ENCODE data around the gene EXD3. TPM values are rescaled to one million over a fixed set of nuclear protein-coding genes. Genes with fewer than 3 reads are reported as not detected.

EXD3 gene
- total and polyA plus RNA-seq, 9 donors, result 7.4 to 19.0 (median 11.6) TPM

DNA sequence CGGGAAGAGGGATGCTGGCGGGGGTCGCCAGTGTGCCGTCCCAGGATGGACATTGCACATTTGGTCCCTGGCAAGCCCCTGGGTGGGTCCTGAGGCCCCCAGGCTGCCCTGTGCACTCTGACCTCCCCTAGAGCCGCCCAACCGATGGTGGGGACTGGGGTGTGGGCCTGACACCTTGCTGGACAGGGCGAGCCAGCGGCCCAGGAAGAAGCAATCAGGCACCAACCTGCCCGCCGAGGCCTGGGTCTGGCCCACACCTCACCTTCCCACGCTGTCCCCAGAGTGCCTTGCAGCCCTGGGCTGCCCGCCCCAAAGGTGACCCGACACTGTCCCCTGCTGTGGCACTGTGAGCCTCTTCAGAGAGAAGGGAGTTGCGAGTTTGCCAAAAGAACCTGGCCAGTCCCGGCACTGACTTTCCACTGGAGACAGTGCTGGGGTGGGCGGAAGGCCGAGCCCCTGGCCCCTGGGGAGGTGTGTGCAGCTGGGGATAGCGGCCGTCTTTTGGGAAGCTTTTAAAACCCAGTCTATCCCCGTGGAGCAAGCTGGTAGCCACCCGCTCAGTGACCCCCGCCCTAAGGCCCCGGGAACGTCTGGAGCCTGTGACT lies 108.9 kb downstream of the EXD3 start:
- WGBS (ENCODE audit: insufficient coverage), result 77% methylated on average over 18 of the region's 24 CpGs
- Histone ChIP-seq H3K36me3 (ENCODE audit: control insufficient read depth, insufficient read depth, low read length) (no peaks in the 10 kb centered on the region), H3K9me3 (replicated peaks; ENCODE audit: control insufficient read depth, low read depth, low read length) (no peaks in the 10 kb centered on the region), H3K27me3 (ENCODE audit: control insufficient read depth, insufficient read depth, low read length) (peaks cover 8% of the 10 kb centered on the region), H3K4me1 (ENCODE audit: control insufficient read depth, insufficient read depth, low read length) (peaks cover 32% of the 10 kb centered on the region), H3K4me3 (ENCODE audit: low read length) (no peak overlapping the region), H3K27ac (ENCODE audit: low read length) (no peak overlapping the region)
- DNase-seq, result no peak

DNA sequence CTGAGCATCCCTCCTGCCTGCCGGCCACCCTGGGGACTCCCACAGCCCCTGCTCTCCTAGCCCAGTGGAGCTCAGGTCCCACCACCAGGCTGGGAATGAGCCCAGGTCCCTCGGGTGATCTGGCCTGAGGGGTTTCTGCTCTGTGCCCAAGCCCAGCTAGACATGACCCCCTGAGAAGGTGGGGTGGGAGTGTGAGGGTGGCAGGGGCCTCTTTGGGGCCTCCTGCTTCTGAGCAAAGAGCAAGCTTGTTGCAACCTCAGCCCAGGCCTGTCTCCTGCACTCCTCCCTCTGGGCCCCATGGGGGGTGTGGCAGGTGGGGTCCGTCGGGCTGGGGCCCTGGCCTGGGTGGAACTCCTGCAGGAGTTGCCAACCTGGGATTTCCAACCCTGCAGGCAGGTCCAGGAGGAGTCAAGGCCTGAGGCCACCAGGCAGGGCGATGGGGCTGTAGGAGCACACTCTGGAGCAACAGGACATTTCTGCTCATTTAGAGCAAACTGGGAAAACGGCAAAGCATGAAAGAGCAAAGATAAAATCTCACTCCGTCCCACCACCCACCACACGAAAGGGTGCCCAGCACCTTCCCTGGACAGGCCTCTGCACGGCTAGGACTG lies 109.5 kb downstream of the EXD3 start:
- WGBS (ENCODE audit: insufficient coverage), result 59% methylated on average over 8 of the region's 9 CpGs
- H3K4me3 ChIP-seq (ENCODE audit: low read length), result no peak overlapping the region
- peaks cover 8% of the 10 kb centered on the region for H3K27me3 ChIP-seq (ENCODE audit: control insufficient read depth, insufficient read depth, low read length)
- H3K36me3 ChIP-seq (ENCODE audit: control insufficient read depth, insufficient read depth, low read length), result no peaks in the 10 kb centered on the region
- no peaks in the 10 kb centered on the region for H3K9me3 ChIP-seq (replicated peaks; ENCODE audit: control insufficient read depth, low read depth, low read length)
- peaks cover 26% of the 10 kb centered on the region for H3K4me1 ChIP-seq (ENCODE audit: control insufficient read depth, insufficient read depth, low read length)
- DNase-seq, result no peak
- no peak overlapping the region for H3K27ac ChIP-seq (ENCODE audit: low read length)

GRCh38 chr9:137312852-137313325 lies 110.1 kb downstream of the EXD3 start:
- peak; percentile 5 for DNase-seq
- H3K27ac ChIP-seq (ENCODE audit: low read length), result no peak overlapping the region
- H3K9me3 ChIP-seq (replicated peaks; ENCODE audit: control insufficient read depth, low read depth, low read length), result no peaks in the 10 kb centered on the region
- WGBS (ENCODE audit: insufficient coverage), result 67% methylated on average over 1 of the region's 6 CpGs
- H3K4me3 ChIP-seq (ENCODE audit: low read length), result no peak overlapping the region
- no peaks in the 10 kb centered on the region for H3K36me3 ChIP-seq (ENCODE audit: control insufficient read depth, insufficient read depth, low read length)
- peaks cover 28% of the 10 kb centered on the region for H3K4me1 ChIP-seq (ENCODE audit: control insufficient read depth, insufficient read depth, low read length)
- peaks cover 10% of the 10 kb centered on the region for H3K27me3 ChIP-seq (ENCODE audit: control insufficient read depth, insufficient read depth, low read length)

DNA sequence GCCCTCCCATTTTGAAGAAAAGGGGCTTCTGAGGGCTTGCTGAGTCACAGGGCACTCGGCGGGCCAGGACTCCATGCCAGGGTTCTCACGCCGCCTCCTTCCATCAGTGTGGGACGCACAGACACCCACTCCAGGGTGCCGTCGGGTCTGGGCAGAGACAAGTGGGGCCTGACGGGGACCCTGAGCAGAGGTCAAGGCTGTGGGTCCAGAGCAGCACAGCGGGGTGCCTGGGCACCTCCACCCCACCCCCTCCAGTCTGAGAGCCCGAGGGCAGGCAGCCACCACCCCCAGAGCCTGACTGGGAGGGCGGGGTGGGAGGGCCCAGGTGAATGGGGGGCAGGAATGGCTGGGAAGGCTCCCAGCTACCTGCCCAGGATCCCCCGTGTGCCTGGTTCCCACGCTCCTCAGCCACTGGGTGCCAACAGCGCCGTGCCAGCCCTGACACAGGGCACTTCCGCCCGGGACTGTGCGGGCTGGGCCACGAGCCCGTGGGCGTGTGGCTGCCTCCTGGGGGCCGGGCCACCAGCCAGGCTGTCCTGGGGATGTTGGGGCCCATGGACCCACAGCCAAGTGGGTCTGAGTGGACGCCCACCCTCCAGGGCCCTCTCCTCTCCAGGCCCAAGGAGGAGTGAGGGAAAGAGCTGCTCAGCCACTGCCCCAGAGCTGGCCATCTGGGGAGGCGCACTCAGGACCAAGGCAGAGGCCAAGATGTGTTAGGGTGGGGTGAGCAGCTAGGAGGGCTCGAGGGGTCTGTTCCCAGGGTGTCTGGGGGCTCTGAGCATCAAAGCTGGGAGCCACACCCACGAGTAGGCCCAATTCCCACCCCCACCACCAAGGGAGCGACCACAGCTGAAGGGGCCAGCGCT lies 110.7 kb downstream of the EXD3 start:
- H3K27me3 ChIP-seq (ENCODE audit: control insufficient read depth, insufficient read depth, low read length), result peaks cover 15% of the 10 kb centered on the region
- no peak overlapping the region for H3K4me3 ChIP-seq (ENCODE audit: low read length)
- 81% methylated on average over 23 of the region's 28 CpGs for WGBS (ENCODE audit: insufficient coverage)
- H3K36me3 ChIP-seq (ENCODE audit: control insufficient read depth, insufficient read depth, low read length), result no peaks in the 10 kb centered on the region
- H3K27ac ChIP-seq (ENCODE audit: low read length), result no peak overlapping the region
- DNase-seq, result peak; percentile 8
- H3K9me3 ChIP-seq (replicated peaks; ENCODE audit: control insufficient read depth, low read depth, low read length), result no peaks in the 10 kb centered on the region
- H3K4me1 ChIP-seq (ENCODE audit: control insufficient read depth, insufficient read depth, low read length), result peaks cover 32% of the 10 kb centered on the region

- Histone ChIP-seq H3K9me3 (replicated peaks; ENCODE audit: control insufficient read depth, low read depth, low read length) (no peaks in the 10 kb centered on the region), H3K36me3 (ENCODE audit: control insufficient read depth, insufficient read depth, low read length) (no peaks in the 10 kb centered on the region), H3K27ac (ENCODE audit: low read length) (no peak overlapping the region), H3K4me3 (ENCODE audit: low read length) (no peak overlapping the region), H3K4me1 (ENCODE audit: control insufficient read depth, insufficient read depth, low read length) (peaks cover 33% of the 10 kb centered on the region), H3K27me3 (ENCODE audit: control insufficient read depth, insufficient read depth, low read length) (peaks cover 19% of the 10 kb centered on the region)
- peak; percentile 7 for DNase-seq
- 77% methylated on average over 15 of the region's 27 CpGs for WGBS (ENCODE audit: insufficient coverage)
Observed at GRCh38 chr9:137311171-137311985, 111.6 kb downstream of the EXD3 start.

- DNase-seq, result peak; percentile 13
- 62% methylated on average over 15 of the region's 20 CpGs for WGBS (ENCODE audit: insufficient coverage)
- no peak overlapping the region for H3K4me3 ChIP-seq (ENCODE audit: low read length)
- peaks cover 37% of the 10 kb centered on the region for H3K4me1 ChIP-seq (ENCODE audit: control insufficient read depth, insufficient read depth, low read length)
- H3K36me3 ChIP-seq (ENCODE audit: control insufficient read depth, insufficient read depth, low read length), result no peaks in the 10 kb centered on the region
- H3K27me3 ChIP-seq (ENCODE audit: control insufficient read depth, insufficient read depth, low read length), result peaks cover 18% of the 10 kb centered on the region
- H3K27ac ChIP-seq (ENCODE audit: low read length), result no peak overlapping the region
- H3K9me3 ChIP-seq (replicated peaks; ENCODE audit: control insufficient read depth, low read depth, low read length), result no peaks in the 10 kb centered on the region
Observed at GRCh38 chr9:137310189-137311052, 112.5 kb downstream of the EXD3 start.

- whole genome bisulfite sequencing (ENCODE audit: insufficient coverage), result 86% methylated on average over 15 of the region's 15 CpGs
- DNase-seq, result no peak
- H3K27ac ChIP-seq (ENCODE audit: low read length), result no peak overlapping the region
- no peaks in the 10 kb centered on the region for H3K9me3 ChIP-seq (replicated peaks; ENCODE audit: control insufficient read depth, low read depth, low read length)
- no peak overlapping the region for H3K4me3 ChIP-seq (ENCODE audit: low read length)
- H3K27me3 ChIP-seq (ENCODE audit: control insufficient read depth, insufficient read depth, low read length), result peaks cover 15% of the 10 kb centered on the region
- H3K36me3 ChIP-seq (ENCODE audit: control insufficient read depth, insufficient read depth, low read length), result no peaks in the 10 kb centered on the region
- peaks cover 37% of the 10 kb centered on the region for H3K4me1 ChIP-seq (ENCODE audit: control insufficient read depth, insufficient read depth, low read length)
Observed at GRCh38 chr9:137309368-137310188, 113.4 kb downstream of the EXD3 start.

- H3K27me3 ChIP-seq (ENCODE audit: control insufficient read depth, insufficient read depth, low read length), result peaks cover 20% of the 10 kb centered on the region
- no peaks in the 10 kb centered on the region for H3K9me3 ChIP-seq (replicated peaks; ENCODE audit: control insufficient read depth, low read depth, low read length)
- 31% methylated on average over 18 of the region's 20 CpGs for WGBS (ENCODE audit: insufficient coverage)
- H3K4me3 ChIP-seq (ENCODE audit: low read length), result no peak overlapping the region
- peak; percentile 16 for DNase-seq
- no peak overlapping the region for H3K27ac ChIP-seq (ENCODE audit: low read length)
- no peaks in the 10 kb centered on the region for H3K36me3 ChIP-seq (ENCODE audit: control insufficient read depth, insufficient read depth, low read length)
- peaks cover 50% of the 10 kb centered on the region for H3K4me1 ChIP-seq (ENCODE audit: control insufficient read depth, insufficient read depth, low read length)
Observed at GRCh38 chr9:137308057-137308619, 114.8 kb downstream of the EXD3 start.
